ENCODE data around the gene FLG.
"Not testable (repeated sequence)": the region's sequence is repeated elsewhere in the genome, so short reads cannot be mapped to it uniquely, and the experiment has no call there.

GRCh38 chr1:152309320-152309901 lies 15.6 kb downstream of the FLG start:
- not testable (repeated sequence) for TF ChIP-seq EZH2 (optimal IDR thresholded peaks at IDR 0.05; ENCODE audit: low read depth, low read length); EZH2phosphoT487 (IDR thresholded peaks at IDR 0.05; ENCODE audit: low read length)
- TF ChIP-seq, protein P1, sequence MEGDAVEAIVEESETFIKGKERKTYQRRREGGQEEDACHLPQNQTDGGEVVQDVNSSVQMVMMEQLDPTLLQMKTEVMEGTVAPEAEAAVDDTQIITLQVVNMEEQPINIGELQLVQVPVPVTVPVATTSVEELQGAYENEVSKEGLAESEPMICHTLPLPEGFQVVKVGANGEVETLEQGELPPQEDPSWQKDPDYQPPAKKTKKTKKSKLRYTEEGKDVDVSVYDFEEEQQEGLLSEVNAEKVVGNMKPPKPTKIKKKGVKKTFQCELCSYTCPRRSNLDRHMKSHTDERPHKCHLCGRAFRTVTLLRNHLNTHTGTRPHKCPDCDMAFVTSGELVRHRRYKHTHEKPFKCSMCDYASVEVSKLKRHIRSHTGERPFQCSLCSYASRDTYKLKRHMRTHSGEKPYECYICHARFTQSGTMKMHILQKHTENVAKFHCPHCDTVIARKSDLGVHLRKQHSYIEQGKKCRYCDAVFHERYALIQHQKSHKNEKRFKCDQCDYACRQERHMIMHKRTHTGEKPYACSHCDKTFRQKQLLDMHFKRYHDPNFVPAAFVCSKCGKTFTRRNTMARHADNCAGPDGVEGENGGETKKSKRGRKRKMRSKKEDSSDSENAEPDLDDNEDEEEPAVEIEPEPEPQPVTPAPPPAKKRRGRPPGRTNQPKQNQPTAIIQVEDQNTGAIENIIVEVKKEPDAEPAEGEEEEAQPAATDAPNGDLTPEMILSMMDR (IDR thresholded peaks at IDR 0.05; ENCODE audit: low read length): not testable (repeated sequence)
